Activated CD8-positive, alpha-beta memory T cell treated with anti-CD3 and anti-CD28 coated beads, Interleukin-2, amount 50 U/mL, for 48 hours (primary cell): ENCODE data around the gene SSR3.

Experiments used
- DNase-seq: peaks from one replicate; pipeline ENCODE4 v3.0.0-alpha.2; 2020

SSR3 gene

GRCh38 chr3:156535162-156535627 lies 19.7 kb downstream of the SSR3 start:
- DNase-seq: no peak

- no peak for DNase-seq
These were observed 21.7 kb downstream of the SSR3 start for GRCh38 chr3:156533205-156533604.

- no peak for DNase-seq
These were observed 22.2 kb downstream of the SSR3 start for GRCh38 chr3:156532730-156533129.

- no peak for DNase-seq
These were observed 23.9 kb downstream of the SSR3 start for GRCh38 chr3:156530980-156531379.

- no peak for DNase-seq
These were observed 27.9 kb downstream of the SSR3 start for GRCh38 chr3:156527060-156527459.

- DNase-seq: no peak
These were observed 29.1 kb downstream of the SSR3 start for GRCh38 chr3:156525808-156526207.

GRCh38 chr3:156522673-156523072 lies 32.2 kb downstream of the SSR3 start:
- no peak for DNase-seq

GRCh38 chr3:156519758-156520162 lies 35.2 kb downstream of the SSR3 start:
- no peak for DNase-seq

GRCh38 chr3:156518726-156519125 lies 36.2 kb downstream of the SSR3 start:
- no peak for DNase-seq

- DNase-seq: no peak
These were observed 38.0 kb downstream of the SSR3 start for GRCh38 chr3:156516961-156517360.

GRCh38 chr3:156516284-156516683 lies 38.6 kb downstream of the SSR3 start:
- DNase-seq: no peak

- no peak for DNase-seq
These were observed 41.3 kb downstream of the SSR3 start for GRCh38 chr3:156513619-156514018.

- DNase-seq: no peak
These were observed 42.8 kb downstream of the SSR3 start for GRCh38 chr3:156511987-156512677.

- no peak for DNase-seq
These were observed 45.4 kb downstream of the SSR3 start for GRCh38 chr3:156509189-156510174.

- no peak for DNase-seq
These were observed 47.6 kb downstream of the SSR3 start for GRCh38 chr3:156507285-156507684.

- no peak for DNase-seq
These were observed 56.6 kb downstream of the SSR3 start for GRCh38 chr3:156498307-156498706.

GRCh38 chr3:156497326-156497725 lies 57.6 kb downstream of the SSR3 start:
- no peak for DNase-seq

GRCh38 chr3:156495816-156496215 lies 59.1 kb downstream of the SSR3 start:
- no peak for DNase-seq

GRCh38 chr3:156493887-156494286 lies 61.0 kb downstream of the SSR3 start:
- no peak for DNase-seq

- DNase-seq: no peak
These were observed 62.1 kb downstream of the SSR3 start for GRCh38 chr3:156492801-156493261.

- DNase-seq: no peak
These were observed 63.7 kb downstream of the SSR3 start for GRCh38 chr3:156491192-156491591.
